ENCODE measurements around the gene CLHC1. TPM values are rescaled to one million over a fixed set of nuclear protein-coding genes. Genes with fewer than 3 reads are reported as not detected.

Gene CLHC1
- total RNA-seq, 1 experiment from 2014 or later: 11.1 TPM

DNA sequence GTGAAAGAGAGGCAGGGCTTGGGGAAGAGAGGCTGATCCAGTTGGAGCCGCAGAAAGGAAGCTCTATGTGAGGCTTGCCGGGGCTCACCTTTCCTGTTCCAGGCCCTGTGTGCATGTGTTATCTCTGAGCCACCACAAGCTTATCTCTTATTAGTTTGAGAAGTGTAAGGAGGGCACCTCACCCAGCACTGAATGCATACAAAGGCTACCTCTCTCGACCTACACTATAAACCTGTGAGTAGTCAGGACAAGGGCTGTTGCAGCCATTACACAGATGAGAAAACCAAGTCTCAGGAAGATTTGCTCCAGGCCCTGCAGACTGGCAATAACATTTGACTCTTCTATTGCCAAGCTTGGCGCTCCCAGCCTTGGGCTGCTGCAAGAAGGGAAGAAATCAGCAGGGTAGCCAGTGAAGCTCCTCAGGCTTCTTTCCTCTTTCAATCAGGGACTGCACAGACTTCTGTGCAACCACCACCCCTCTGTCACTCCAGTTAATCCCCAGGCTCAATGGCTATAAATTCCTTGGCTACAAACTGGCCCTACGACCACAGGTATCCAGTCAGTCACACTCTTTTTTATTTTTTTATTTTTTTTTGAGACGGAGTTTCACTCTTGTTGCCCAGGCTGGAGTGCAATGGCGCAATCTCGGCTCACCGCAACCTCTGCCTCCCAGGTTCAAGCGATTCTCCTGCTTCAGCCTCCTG is 73.8 kb downstream of the CLHC1 start:
- H3K9me2 ChIP-seq (ENCODE audit: insufficient read depth): no peaks in the 10 kb centered on the region
- no peaks in the 10 kb centered on the region for H3K27me3 ChIP-seq (ENCODE audit: insufficient read depth, low read length)
- no peak for ATAC-seq
- H3K9ac ChIP-seq (ENCODE audit: low read length): no peak overlapping the region
- peaks cover 0 to 6% of the 10 kb centered on the region in 2 experiments; a peak in 1 of 4 replicates for H3K4me1 ChIP-seq (ENCODE audit: control insufficient read depth in 1 of 2, insufficient read depth in 2 of 2, low read length in 2 of 2)
- no peak overlapping the region for H3K4me2 ChIP-seq (ENCODE audit: low read length)
- H3K4me3 ChIP-seq (replicated peaks in 1 of 2; ENCODE audit: low read depth in 1 of 2, low read length in 2 of 2): no peak overlapping the region
- BruUV-seq (replicated peaks): no TSS peak
- intact Hi-C loops (cut with micrococcal nuclease): no loop called here
- no peaks in the 10 kb centered on the region for H3K36me3 ChIP-seq (ENCODE audit: control insufficient read depth in 1 of 2, insufficient read depth in 2 of 2, low read length in 2 of 2)
- no peak for DNase-seq (ENCODE audit: low read depth, low spot score)
- ChIA-PET POLR2A (interaction anchor here (1.6 kb wide), 1 partner anchor 108 kb away, joined by 4 read pairs; the partner anchor contains the start of gene RTN4), CTCF (no interaction called here), RAD21 (ENCODE audit: low non-redundant PET in 1 of 2, low total read pairs in 2 of 2, uncharacterized antibody in 2 of 2, unreplicated experiment in 2 of 2) (no interaction called here)
- no peaks in the 10 kb centered on the region for H3K9me3 ChIP-seq (ENCODE audit: control insufficient read depth in 1 of 2, insufficient read depth in 1 of 2, low read depth in 1 of 2, low read length in 2 of 2)
- H3K79me2 ChIP-seq (ENCODE audit: insufficient read depth, low read length): no peaks in the 10 kb centered on the region
- no peak overlapping the region for H3K27ac ChIP-seq (ENCODE audit: low read depth, low read length)
- TF ChIP-seq SRF (IDR thresholded peaks at IDR 0.05; ENCODE audit: low read depth) (no peak), SIN3A (IDR thresholded peaks at IDR 0.05; ENCODE audit: low read depth) (no peak), JUND (IDR thresholded peaks at IDR 0.05) (no peak), POLR2AphosphoS5 (IDR thresholded peaks at IDR 0.05; ENCODE audit: low read depth, low read length) (no peak), POLR2A (IDR thresholded peaks at IDR 0.05; ENCODE audit: borderline replicate concordance, extremely low read depth, insufficient read depth, insufficient read length) (no peak), ZNF274 (IDR thresholded peaks at IDR 0.05; ENCODE audit: low read depth, low read length) (no peak), EZH2 (IDR thresholded peaks at IDR 0.05) (no peak), RAD21 (IDR thresholded peaks at IDR 0.05; ENCODE audit: low read depth) (no peak), ELF1 (IDR thresholded peaks at IDR 0.05; ENCODE audit: borderline replicate concordance, low read depth) (no peak), CEBPB (IDR thresholded peaks at IDR 0.05; ENCODE audit: low read depth) (no peak), EGR1 (IDR thresholded peaks at IDR 0.05; ENCODE audit: low read depth) (no peak), EZH2phosphoT487 (IDR thresholded peaks at IDR 0.05; ENCODE audit: borderline replicate concordance) (no peak), ZFX (IDR thresholded peaks at IDR 0.05) (no peak), TCF7L2 (IDR thresholded peaks at IDR 0.05; ENCODE audit: borderline replicate concordance, extremely low read depth, insufficient read depth, insufficient read length) (no peak), YY1 (IDR thresholded peaks at IDR 0.05; ENCODE audit: extremely low read depth, insufficient replicate concordance, low read depth, low read length) (no peak)
- TF ChIP-seq, protein P1, sequence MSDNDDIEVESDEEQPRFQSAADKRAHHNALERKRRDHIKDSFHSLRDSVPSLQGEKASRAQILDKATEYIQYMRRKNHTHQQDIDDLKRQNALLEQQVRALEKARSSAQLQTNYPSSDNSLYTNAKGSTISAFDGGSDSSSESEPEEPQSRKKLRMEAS (IDR thresholded peaks at IDR 0.05): no peak
- TF ChIP-seq, protein P2, sequence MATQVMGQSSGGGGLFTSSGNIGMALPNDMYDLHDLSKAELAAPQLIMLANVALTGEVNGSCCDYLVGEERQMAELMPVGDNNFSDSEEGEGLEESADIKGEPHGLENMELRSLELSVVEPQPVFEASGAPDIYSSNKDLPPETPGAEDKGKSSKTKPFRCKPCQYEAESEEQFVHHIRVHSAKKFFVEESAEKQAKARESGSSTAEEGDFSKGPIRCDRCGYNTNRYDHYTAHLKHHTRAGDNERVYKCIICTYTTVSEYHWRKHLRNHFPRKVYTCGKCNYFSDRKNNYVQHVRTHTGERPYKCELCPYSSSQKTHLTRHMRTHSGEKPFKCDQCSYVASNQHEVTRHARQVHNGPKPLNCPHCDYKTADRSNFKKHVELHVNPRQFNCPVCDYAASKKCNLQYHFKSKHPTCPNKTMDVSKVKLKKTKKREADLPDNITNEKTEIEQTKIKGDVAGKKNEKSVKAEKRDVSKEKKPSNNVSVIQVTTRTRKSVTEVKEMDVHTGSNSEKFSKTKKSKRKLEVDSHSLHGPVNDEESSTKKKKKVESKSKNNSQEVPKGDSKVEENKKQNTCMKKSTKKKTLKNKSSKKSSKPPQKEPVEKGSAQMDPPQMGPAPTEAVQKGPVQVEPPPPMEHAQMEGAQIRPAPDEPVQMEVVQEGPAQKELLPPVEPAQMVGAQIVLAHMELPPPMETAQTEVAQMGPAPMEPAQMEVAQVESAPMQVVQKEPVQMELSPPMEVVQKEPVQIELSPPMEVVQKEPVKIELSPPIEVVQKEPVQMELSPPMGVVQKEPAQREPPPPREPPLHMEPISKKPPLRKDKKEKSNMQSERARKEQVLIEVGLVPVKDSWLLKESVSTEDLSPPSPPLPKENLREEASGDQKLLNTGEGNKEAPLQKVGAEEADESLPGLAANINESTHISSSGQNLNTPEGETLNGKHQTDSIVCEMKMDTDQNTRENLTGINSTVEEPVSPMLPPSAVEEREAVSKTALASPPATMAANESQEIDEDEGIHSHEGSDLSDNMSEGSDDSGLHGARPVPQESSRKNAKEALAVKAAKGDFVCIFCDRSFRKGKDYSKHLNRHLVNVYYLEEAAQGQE (IDR thresholded peaks at IDR 0.05; ENCODE audit: low read depth): no peak
- TF ChIP-seq, protein P3, sequence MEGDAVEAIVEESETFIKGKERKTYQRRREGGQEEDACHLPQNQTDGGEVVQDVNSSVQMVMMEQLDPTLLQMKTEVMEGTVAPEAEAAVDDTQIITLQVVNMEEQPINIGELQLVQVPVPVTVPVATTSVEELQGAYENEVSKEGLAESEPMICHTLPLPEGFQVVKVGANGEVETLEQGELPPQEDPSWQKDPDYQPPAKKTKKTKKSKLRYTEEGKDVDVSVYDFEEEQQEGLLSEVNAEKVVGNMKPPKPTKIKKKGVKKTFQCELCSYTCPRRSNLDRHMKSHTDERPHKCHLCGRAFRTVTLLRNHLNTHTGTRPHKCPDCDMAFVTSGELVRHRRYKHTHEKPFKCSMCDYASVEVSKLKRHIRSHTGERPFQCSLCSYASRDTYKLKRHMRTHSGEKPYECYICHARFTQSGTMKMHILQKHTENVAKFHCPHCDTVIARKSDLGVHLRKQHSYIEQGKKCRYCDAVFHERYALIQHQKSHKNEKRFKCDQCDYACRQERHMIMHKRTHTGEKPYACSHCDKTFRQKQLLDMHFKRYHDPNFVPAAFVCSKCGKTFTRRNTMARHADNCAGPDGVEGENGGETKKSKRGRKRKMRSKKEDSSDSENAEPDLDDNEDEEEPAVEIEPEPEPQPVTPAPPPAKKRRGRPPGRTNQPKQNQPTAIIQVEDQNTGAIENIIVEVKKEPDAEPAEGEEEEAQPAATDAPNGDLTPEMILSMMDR (IDR thresholded peaks at IDR 0.05 in 2 of 3, conservative IDR thresholded peaks at IDR 0.05 in 1 of 3; ENCODE audit: borderline replicate concordance in 1 of 3, insufficient read depth in 1 of 3, low read depth in 2 of 3, low read length in 2 of 3): no peak
- TF ChIP-seq, protein P4, sequence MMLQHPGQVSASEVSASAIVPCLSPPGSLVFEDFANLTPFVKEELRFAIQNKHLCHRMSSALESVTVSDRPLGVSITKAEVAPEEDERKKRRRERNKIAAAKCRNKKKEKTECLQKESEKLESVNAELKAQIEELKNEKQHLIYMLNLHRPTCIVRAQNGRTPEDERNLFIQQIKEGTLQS (IDR thresholded peaks at IDR 0.05): no peak
- no peaks in the 10 kb centered on the region for H4K20me1 ChIP-seq (ENCODE audit: insufficient read depth)
- H2AFZ ChIP-seq (ENCODE audit: low read depth, low read length, poor library complexity, severe bottlenecking): no peak overlapping the region

All from HCT116 (cell line).